Epithelial cell of esophagus (primary cell): ENCODE measurements around the gene KLB.
"Not testable (repeated sequence)": the region's sequence is repeated elsewhere in the genome, so short reads cannot be mapped to it uniquely, and the experiment has no call there.

ENCODE experiments used
- DNase-seq: peaks from one replicate; pipeline ENCODE4 v3.0.0; 2010; ENCODE audit warnings: low read depth
- H3K4me3 ChIP-seq: 2 replicates; pipeline ENCODE4 v1.5.1; 2011; ENCODE audit warnings: mild to moderate bottlenecking, low read length, control low read depth
- CTCF ChIP-seq: IDR thresholded peaks from 2 replicates; pipeline ENCODE4 v1.5.1; 2011; ENCODE audit warnings: low read depth, mild to moderate bottlenecking, low read length, control low read depth, inconsistent platforms; ENCODE audit not compliant: insufficient read depth; ENCODE audit errors: missing control alignments

KLB gene

GRCh38 chr4:39406763-39407583, at the start of gene KLB:
KLB (plus strand) TSS chr4:39406930; CDS start chr4:39406950, 20 bp downstream.
- no peak within 1 kb of the TSS for H3K4me3 ChIP-seq
- no peak for TF ChIP-seq CTCF

GRCh38 chr4:39357002-39357401, 49.7 kb upstream of the KLB start:
- no peak for DNase-seq
- no peak overlapping the region for H3K4me3 ChIP-seq
- no peak for TF ChIP-seq CTCF

More at GRCh38 chr4:39406763-39407583, at the start of gene KLB:
- DNase-seq: no peak

- not testable (repeated sequence) for DNase-seq, H3K4me3 ChIP-seq
Observed at GRCh38 chr4:39360611-39361010, 46.1 kb upstream of the KLB start.

- H3K4me3 ChIP-seq: no peak overlapping the region
- DNase-seq: no peak
- no peak for TF ChIP-seq CTCF
Observed at GRCh38 chr4:39362827-39363226, 43.9 kb upstream of the KLB start.

- no peak for DNase-seq
- H3K4me3 ChIP-seq: no peak overlapping the region
Observed at GRCh38 chr4:39363773-39364393, 42.8 kb upstream of the KLB start.

GRCh38 chr4:39365360-39365759, 41.4 kb upstream of the KLB start:
- peak overlapping the region; percentile 94 for H3K4me3 ChIP-seq
- DNase-seq: no peak
- no peak for TF ChIP-seq CTCF

More at GRCh38 chr4:39363773-39364393, 42.8 kb upstream of the KLB start:
- TF ChIP-seq CTCF: no peak

- TF ChIP-seq CTCF: no peak
- DNase-seq: peak; percentile 96
- H3K4me3 ChIP-seq: peak within 1 kb of the TSS; percentile 94
Observed at GRCh38 chr4:39365830-39366771, 40.6 kb upstream of the KLB start, which contains the start of gene RFC1. RFC1 (minus strand) TSS chr4:39366362; CDS start chr4:39366241, 121 bp downstream.
